ENCODE data around the gene TIMELESS.

- TF ChIP-seq CTCF (IDR thresholded peaks at IDR 0.05; ENCODE audit: poor library complexity) (no peak), EZH2 (IDR thresholded peaks at IDR 0.05; ENCODE audit: borderline replicate concordance) (no peak), EZH2phosphoT487 (IDR thresholded peaks at IDR 0.05; ENCODE audit: low read depth, severe bottlenecking, unreplicated experiment) (no peak)
Measured at GRCh38 chr12:56437430-56438176, 11.6 kb downstream of the TIMELESS start.

Measured in hepatocyte (in vitro differentiated cells).